Cardiac septum (tissue), 1 donor: ENCODE results near the gene OR6B2. TPM values are rescaled to one million over a fixed set of nuclear protein-coding genes. Genes with fewer than 3 reads are reported as not detected.

Experiments
- DNase-seq: peaks from one replicate; pipeline ENCODE4 v3.0.0-alpha.2; 2020; ENCODE audit warnings: low spot score
- intact Hi-C: fragments of 100-400 bp; cut with DNase I; formaldehyde crosslinking; loops from one replicate; pipeline ENCODE4 v1.14.0; 2022
- total RNA-seq: library from RNA; stranded (reverse); fragmentation: NEBNext Ultra II Directional; extraction: Animal tissue kit (Norgen Biotek cat#: 25700); gene quantifications from one replicate; pipeline ENCODE4 v1.2.1, GENCODE V29; 2021
- donor health status: DM: no; HTN: no; CAD: no.

OR6B2 gene
- total RNA-seq, 1 donor from 2014 or later = not detected

- intact Hi-C loops = loop anchor here (5.0 to 10.0 kb wide), 2 partner anchors 59 to 956 kb away; no protein-coding TSS in a partner anchor
- DNase-seq = no peak
Measured at GRCh38 chr2:239990966-239991365, 39.3 kb downstream of the OR6B2 start.

GRCh38 chr2:239985356-239985755 is 44.9 kb downstream of the OR6B2 start:
- DNase-seq = no peak
- intact Hi-C loops = no loop called here

- intact Hi-C loops = no loop called here
- DNase-seq = no peak
Measured at GRCh38 chr2:239984421-239985194, 45.6 kb downstream of the OR6B2 start.

- DNase-seq = no peak
- intact Hi-C loops = no loop called here
Measured at GRCh38 chr2:239983004-239983778, 47.0 kb downstream of the OR6B2 start.

Other genes with a start within 250 kb of the OR6B2 start
- 330 TPM for gene NDUFA10, start 5.1 kb downstream of the OR6B2 start, total RNA-seq
- not detected for gene OR6B3, start 23.1 kb upstream of the OR6B2 start, total RNA-seq
- 149 TPM for gene COPS9, start 105.9 kb upstream of the OR6B2 start, total RNA-seq
- gene OTOS, start 110.2 kb upstream of the OR6B2 start, total RNA-seq = not detected